GM04503 (cell line): ENCODE results near the gene ADGRG1.
"Not testable (repeated sequence)": the region's sequence is repeated elsewhere in the genome, so short reads cannot be mapped to it uniquely, and the experiment has no call there.

ENCODE experiments used
- DNase-seq: peaks from one replicate; pipeline ENCODE4 v3.0.0-alpha.2; 2012; ENCODE audit warnings: low read depth

The ADGRG1 gene

DNA sequence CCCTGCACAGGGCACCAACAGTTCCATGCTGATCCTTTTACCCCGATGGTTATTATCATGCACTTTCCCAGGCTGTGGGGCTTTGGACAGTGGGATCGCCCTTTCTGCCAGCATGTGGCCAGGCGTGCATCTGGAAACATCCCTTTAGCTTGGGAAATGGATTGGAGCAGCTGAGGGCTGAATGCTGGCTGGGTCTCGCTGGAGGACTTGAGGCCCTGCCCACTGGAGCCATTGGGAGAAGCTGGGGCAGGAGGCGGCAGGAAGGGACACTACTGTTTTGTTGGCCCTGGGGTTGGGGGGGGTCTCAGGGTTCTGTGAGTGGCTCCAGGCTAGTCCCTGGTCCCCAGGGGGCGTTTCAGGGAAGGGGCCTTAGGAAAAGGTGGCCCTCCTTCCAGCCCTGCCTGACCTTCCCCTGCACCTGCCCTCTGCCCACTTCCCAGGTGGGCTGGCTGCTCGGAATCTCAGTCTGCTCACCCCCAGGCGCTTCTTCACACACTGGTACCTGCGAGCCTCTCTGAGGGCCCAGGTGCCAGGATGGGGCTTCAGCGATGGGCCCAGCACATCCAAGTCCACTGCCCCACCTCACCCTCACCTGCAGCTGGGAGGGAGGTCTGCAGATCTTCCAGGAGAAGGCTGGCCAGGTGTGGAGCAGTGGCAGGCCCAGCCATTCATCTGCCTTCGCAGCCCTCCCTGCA, 38.1 kb downstream of the ADGRG1 start:
- DNase-seq, result no peak

DNA sequence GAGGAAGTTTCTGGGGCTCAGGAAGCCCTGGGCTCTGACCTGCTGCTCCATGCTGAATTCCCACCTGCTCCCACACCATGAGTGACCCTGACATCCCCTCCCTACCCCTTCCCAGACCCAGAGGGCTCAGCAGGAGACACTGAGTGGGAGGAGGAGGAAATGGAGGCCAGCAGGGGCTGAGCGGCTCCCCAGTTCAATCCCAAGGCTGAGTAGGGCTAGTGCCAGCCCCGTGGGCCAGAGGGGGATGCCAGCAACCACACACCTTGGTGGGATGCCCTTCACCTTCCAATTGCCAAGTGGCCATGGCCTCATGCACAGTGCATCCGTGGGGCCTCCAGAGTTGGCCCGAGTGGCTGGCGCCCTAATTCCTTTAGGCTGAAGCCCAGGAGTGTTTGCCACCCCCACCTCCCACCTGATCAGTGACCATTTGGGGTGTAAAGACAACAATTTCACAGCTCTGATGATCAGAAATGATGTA, 38.7 kb downstream of the ADGRG1 start:
- DNase-seq, result no peak

DNA sequence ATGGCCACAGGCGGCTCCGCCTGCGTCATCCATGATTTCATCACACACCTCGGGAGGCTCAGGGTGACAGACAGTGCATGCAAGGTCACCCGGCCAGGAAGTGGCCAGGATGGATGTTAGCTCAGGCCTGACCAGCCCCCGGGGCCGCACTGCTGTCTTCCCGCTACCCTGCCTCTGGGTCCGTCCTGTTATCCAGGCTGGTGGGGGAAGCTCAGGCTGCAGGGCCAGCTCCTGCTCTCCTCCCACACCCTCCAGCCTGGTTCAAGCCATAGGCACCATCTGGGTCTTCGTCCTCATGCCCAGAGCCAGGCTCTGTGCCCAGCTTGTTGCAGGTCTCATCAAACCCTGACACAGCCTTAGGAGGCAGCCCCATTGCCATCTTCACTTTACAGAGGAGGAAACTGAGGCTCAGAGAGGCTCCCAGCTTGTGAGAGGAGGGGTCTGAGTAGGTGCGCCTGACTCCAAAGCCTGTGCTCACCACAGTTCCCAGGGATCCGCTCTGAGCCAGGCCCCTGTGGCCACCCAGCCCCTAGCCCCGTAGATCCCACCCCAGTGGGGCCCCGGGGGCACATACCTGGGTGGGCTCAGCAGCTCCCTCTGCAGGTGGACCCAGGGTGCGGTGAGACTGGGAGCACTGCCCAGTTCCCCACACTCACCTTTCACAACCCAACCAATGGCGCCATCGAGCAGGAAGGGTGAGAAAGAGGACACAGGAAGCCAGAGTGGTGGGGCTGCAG, 39.3 kb downstream of the ADGRG1 start:
- DNase-seq, result no peak

DNA sequence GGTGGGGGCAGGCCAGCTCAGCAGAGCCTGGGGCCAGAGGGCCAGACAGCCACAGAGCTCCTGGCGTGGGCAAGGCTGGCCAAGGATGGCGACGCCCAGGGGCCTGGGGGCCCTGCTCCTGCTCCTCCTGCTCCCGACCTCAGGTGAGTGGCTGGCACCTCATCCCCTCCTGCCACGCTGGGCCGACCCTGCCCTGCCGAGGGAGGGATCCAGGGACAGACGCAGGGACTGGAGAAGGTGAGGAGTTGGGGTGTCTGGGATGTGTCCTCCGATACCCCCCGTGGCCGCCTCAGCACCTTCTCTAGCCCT, 39.8 kb downstream of the ADGRG1 start, which contains the start of gene ADGRG3:
TSS of gene ADGRG3 (plus strand) at position 44 of the 309 bp plus-strand sequence. CDS start at position 86, 42 bp downstream.
- no peak for DNase-seq

DNA sequence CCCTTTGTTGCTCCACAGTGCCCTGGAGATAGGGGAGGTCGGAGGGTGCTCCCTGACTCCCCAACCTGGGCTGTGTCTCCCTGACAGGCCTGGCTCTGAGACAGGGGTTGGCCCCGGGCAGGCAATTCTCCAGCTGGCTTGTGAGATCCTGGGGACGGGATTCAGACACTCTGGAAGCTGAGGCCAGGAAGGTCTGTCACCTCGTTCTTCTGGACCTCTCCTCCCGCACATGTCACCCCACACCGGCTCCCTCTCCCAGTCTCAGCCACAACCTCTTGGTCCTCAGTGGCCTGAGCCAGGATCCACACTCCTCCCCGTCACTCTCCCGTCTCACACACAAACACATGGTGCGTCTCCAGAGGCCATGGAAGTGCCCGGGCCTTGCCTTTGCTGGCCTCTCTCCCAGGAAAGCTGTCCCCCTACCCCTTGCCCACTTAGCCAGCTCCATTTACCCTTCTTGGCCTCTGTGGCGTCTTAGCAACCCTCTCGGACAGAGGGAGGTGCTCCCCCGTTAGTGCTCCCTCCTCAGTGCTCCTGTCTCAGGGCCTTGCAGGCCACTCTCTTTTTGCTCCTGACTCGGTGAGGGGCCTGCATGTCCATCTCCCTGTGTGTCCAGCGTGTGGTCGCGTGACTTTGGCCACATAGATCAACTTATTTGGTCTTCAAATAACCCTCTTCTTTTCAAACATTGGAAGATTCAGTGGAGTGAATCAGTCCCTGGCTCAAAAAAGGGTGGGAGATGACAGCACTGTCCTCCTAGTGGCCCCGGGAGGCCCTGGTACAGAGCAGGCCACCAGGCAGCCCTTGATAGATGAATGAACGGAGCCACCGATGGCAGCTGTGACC, 40.4 kb downstream of the ADGRG1 start:
- DNase-seq, result no peak

DNA sequence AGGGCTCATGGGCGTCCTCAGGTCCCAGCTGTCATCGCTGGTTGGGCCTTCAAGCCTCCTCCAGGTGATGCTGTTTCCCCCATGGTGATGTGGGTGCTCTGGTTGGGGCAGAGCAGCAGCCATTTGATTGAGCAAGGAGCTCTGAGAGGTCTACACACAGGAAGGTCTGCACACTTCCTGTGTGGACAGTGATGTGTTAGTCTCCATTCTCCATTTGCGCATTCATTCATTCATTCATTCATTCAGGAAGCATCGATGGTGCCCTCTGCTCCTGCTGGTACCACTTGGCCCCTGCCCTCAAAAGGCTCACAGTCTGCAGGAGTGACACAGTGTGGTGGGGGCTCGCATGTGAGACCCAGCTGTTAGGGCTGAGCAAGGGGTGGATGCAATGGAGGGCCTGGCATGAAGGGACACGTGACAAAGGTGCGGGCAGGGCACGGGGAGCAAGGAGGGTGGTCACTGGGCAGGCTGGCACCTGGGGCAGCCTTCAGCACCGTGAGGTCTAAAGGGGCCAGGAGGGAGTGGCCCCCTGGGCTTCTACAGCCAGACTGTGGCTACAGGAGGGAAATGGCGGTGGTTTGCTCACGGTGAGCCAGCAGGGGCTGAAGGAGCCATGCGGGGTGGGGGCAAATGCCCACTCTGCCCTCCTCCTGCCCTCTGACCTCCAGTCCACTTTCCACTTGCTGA, 41.2 kb downstream of the ADGRG1 start:
- no peak for DNase-seq

DNA sequence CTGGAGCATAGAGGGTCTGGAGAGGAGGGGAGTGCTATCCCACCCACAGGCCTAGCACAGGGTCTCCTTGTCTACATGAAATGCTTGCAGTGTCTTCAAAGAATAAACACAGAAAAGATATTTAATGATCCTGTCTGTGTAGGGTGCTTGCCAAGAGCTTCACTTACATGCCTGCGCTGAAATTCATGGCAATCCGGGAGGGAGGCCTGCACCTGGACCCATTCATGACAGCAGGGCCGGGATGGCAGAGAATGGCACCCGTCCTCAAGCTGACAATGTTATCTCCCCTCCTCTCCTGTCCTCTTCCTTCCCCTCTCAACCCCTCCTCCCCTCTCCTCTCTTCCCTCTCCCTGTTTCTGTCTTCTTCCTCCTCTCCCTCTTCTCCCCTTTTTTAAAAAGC, 41.8 kb downstream of the ADGRG1 start:
- no peak for DNase-seq

DNA sequence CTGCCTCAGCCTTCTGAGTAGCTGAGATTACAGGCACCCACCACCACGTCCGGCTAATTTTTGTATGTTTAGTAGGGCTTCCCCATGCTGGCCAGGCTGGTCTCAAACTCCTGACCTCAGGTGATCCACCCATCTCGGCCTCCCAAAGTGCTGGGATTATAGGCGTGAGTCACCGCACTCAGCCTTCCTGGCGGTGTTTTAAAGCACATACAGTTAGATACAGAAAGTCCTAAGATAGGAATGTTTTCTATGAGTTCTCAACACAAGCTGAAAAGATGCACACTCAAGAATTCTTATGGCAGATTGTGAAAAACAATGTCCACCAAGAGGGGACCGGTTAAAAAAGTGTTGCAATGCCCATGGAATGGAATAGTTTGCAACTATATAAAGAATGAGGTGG, 43.0 kb downstream of the ADGRG1 start:
- not testable (repeated sequence) for DNase-seq

DNA sequence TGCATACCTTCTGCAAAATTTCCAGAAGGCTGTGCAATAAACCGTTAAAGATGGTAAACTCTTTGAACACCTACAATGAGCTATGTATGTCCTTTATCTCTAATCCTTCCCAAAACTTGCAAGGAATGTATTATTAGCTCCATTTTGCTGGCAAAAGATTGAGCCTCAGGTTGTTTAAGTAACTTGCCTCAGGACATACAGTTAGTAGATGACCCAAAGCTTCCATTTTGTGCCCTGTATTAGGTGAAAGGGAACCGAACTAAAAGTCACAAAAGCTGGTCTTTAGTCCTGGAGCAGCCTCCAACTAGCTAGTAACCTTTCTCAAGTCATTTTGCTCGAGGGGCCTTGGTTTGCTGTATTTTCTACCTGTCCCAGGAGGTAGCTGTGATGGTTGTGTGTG, 44.0 kb downstream of the ADGRG1 start:
- no peak for DNase-seq

DNA sequence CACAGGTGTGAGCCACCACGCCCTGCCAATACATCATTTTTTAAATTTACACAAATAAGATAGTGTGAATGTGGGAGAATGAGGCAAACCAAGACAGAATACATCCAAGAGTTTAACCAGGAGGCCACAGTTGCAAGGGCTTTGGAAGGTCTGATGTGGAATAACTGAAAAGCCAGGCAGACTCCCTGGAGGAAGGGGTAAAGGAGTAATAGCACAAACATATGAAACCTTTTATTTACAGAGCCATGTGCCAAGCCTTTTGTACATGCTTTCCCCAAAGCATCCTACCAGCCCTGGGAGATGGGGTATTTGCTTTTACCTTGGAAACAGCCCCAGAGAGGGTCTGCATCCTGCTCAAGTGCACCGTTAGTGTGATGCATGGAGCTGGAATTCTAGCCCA, 44.4 kb downstream of the ADGRG1 start:
- DNase-seq, result no peak

DNA sequence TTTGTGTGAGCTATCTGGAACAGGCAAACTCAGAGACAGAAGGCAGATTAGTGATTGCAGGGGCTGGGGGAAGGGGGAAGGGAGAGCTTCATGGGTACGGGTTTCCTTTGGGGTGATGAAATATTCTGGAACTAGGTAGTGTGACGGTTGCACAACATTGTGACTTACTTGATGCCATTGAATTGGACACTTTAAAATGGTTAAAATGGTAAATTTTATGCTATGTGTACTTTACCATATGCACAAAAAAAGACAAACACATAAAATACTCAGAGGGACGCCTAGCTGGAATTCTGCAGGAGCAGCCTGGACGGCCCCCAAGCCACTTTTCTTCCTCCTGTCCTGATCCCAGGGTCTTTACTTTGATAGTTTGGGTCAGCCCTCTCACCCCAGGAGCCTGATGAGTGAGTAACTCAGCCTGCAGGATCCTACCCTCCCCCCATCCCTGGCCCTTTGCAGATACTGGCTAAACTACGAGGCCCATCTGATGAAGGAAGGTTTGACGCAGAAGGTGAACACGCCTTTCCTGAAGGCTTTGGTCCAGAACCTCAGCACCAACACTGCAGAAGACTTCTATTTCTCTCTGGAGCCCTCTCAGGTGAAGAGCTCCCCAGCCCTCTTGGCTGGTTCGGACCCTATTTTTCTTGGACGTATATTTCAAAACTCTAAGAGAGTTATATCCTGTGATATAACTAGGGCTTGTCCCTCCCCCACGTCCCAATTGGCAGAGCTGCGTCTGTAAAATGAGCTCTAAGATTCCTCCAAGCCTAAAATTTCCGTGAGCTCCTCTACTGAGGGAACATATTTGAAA, 47.5 kb downstream of the ADGRG1 start:
- DNase-seq, result no peak

DNA sequence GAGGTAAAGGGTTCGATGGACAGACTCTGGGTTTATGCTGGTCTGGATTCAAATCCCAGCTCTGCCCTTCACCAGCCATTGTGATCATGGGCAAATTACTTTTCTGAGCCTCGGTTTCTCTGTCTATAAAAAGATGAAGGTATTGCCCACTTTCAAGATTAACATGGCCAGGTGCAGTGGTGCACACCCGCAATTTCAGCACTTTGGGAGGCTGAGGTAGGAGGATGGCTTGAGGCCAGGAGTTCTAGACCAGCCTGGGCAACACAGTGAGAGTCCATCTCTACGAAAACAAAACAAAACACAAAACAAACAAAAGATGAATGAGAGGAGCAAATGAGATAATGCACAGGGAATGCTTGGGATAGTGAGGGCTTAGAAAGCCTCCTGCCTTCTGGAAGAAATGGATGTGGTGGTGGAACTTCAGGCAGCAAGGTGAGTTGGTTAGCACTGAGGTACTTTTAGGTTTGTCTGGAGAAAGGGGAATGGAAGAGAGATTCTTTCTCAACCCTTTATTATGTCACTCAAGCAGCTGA, 48.2 kb downstream of the ADGRG1 start:
- DNase-seq, result no peak

DNA sequence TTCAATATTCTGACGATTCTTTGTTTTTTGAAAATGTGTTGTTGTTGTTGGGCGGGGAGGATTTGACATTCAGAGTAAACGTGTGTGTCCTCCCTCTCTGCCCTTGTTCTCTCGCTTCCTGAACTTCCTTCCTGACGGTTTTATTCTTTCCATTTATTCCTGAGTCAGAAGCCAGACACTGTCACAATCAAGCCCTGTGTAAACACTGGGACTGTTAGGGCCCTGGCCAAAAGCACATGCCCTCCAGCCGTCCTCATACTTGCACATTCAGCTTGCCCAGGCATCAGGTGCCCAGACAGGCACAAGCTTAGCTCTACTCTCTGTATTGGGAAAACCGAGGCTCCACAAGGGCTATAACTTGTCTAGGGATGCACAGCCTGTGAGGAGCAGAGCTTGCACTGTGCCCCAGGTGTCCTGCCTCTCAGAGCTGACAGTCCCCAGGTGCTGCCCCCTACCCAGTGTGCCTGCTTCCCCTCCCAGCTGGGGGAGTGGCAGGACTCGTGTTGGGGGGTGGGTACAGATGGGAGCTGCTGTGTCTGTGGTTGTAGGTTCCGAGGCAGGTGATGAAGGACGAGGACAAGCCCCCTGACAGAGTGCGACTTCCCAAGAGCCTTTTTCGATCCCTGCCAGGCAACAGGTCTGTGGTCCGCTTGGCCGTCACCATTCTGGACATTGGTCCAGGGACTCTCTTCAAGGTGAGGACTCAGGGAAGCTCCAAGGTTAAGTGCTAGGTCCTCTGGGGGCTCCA, 49.4 kb downstream of the ADGRG1 start:
- DNase-seq, result no peak

DNA sequence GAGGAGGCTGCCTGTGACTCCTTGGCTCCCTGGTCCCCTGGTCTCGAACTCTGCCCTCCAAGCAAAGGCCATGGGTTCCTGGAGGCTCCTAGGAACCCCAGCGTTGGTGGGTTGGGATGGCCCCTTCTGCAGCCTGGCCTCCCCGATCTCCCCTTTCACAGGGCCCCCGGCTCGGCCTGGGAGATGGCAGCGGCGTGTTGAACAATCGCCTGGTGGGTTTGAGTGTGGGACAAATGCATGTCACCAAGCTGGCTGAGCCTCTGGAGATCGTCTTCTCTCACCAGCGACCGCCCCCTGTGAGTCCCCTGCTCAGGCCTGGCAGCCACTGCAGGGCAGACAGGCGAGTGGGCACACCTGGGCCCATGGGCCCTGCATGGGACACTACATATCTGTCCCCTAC, 50.6 kb downstream of the ADGRG1 start:
- DNase-seq, result no peak

DNA sequence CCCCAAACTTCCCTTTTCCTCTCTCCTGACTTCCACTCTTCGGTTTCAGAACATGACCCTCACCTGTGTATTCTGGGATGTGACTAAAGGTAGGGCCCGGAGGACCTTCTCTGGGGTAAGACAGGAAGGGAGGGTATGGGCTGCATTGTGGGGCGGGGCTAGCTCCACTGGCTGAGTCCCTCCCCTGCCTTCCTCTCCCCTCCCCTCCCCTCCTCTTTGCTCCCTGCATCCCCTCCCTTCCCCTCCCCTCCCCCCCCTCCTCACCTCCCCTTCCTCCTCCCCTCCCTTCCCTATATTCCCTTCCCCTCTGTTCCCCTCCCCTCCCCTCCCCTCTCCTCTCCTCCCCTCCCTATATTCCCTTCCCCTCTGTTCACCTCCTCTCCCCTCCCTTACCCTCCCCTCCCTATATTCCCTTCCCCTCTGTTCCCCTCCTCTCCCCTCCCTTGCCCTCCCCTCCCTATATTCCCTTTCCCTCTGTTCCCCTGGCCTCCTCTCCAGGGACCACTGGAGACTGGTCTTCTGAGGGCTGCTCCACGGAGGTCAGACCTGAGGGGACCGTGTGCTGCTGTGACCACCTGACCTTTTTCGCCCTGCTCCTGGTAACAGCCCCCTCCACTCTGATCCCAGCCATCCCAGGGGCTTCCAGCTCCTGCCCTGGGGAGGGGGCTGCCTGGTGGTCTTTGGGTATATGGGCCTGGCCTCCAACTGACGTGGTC, 51.5 kb downstream of the ADGRG1 start:
- no peak for DNase-seq

DNA sequence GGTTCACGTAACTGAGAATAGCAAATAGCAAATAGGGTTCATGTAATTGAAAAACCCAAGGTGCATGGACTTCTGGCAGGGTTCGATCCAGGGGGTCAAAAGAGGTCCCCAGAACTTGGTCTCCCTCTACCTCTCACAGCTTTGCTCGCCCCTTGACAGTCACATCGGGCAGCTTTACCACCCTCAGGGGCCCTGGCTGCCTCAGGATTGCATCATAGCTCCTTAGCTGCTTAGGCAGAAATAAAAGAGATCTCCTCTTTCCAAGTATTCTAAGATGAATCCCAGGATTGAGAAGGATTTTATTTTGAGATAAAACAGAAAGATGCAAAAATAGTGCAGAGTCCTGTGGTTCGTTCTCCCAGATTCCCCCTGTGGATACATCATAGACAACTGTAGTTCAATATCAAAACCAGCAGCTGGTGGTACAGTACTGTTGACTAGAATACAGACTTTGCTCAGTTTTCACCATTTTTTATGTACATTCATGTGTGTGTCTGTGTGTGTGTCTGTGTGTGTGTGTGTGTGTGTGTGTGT, 52.5 kb downstream of the ADGRG1 start:
- no peak for DNase-seq

DNA sequence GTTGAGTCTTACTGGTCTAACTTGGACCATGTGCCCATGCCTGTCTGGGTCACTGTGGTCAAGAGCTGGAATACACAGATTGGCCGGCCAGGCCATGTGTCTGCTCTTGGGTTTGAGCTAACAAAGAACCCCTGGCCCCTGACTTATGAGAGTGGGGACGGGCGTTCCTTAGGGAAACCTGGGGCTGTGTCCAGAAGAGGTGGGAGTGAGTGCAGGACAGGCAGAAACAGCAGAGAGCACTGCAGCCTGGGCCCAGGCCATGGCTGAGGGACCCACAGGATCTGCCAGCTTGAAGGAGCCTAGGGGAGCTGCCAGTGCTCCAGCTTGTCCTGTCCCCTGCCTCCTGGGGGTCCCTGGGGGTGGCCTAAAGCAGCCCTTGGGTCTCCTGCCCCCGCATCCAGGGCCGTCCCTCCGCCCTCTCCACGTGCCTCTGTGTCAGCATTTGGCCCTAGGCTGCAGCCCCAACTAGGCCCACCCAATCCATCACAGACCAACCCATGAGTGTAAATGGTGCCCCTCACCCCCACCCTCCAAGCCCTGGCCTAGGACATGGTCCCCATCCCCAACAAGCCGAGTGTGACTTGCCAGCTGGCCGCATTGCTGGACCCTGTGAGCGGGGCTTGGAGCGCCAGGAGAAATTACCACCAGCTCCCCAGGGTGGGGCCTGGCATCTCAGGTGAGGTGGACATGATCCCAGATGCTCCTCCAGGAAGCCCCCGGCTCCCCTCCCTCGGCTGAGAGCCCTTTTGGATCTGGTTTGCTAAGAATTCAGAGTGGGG, 53.7 kb downstream of the ADGRG1 start:
- DNase-seq, result no peak

DNA sequence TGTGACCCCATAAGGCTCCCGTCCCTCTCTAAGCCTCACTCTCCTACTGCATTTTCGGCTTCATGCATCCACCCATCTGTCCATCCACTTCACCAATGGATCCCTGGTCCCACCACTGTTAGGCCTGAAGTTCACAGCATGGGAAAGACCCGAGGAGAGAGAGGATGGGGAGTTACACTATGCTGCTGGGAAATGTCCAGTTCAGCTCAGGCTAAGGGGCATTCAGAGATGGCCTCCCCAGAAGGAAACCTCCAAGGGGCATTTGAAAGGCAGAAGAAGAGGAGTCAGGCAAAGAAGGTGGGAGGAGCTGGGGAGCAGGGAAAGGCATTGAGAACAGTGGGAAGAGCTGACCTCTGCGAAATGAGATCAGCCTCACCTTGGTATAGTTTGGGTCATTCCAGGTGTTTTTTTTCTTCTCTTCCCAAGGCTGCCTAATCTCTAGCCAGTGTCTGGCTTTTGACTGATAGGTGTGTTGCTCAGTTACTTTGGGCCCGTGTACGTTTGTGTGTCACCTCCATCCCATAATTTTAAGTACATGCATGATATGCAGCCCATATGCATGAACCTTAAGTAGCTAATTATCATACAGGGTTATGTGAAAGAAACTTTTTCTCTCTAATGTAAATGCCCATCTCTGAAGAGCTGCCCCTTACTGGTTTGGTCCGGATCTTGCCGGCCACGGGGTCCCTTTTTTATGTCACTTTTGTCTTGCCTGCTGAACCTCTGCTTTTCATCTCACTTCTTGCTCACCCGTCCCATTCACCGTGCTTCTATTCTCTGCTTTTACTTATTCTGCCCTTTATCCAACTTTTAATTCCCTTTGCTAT, 54.6 kb downstream of the ADGRG1 start:
- DNase-seq, result no peak
